GM10266 (cell line): ENCODE data around the gene ABHD10.

Experiments
- DNase-seq: peaks from one replicate; pipeline ENCODE4 v3.0.0; 2012; ENCODE audit errors: extremely low spot score
- CTCF ChIP-seq: IDR thresholded peaks from 2 replicates; pipeline ENCODE4 v1.5.1; 2012; ENCODE audit warnings: mild to moderate bottlenecking, low read depth; ENCODE audit not compliant: control insufficient read depth, insufficient read depth; ENCODE audit errors: missing control alignments

ABHD10 gene

GRCh38 chr3:112001526-112001925 lies 22.7 kb downstream of the ABHD10 start:
- no peak for TF ChIP-seq CTCF
- no peak for DNase-seq

DNA sequence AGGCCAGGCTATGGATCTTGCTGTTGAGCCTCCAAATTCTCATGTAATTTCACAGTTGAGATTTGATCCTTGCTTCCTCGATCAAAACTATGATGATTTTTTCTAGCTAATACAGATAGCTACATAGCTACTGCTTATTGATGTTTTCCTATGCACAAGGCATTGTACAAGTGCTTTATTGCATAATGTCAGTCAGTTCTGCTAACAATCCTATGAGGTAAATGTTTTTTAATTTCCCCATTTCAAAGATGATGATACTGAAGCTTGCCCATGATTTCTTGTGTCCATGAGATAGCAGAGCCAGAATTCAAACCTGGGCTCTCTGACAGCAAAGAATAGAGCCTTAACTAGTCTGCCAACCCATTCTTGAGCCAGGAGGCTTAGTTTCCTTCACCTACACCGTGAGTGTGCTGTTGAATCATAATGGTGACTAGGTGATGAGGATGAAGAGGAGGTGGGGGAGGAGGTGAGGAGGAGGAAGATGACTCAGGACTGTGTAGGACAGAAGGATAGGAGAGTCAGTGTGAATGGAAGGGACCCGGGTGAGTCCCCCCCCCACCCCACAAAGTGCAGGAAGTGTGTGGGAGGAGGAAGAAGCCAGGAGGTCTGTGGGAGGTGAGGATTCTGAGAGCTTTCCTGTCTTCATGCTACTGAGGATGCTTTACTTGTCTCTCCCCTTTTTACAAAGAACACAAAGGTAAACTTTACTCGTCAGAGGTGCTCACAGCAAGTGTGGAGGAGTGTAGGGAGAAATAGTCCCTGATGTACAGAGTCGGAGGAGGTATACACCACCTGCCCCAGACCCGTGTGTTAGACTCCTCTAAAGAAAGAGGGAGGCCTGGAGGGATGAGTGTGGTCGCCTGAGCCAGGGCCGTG lies 23.5 kb downstream of the ABHD10 start:
- no peak for TF ChIP-seq CTCF
- DNase-seq, result no peak

DNA sequence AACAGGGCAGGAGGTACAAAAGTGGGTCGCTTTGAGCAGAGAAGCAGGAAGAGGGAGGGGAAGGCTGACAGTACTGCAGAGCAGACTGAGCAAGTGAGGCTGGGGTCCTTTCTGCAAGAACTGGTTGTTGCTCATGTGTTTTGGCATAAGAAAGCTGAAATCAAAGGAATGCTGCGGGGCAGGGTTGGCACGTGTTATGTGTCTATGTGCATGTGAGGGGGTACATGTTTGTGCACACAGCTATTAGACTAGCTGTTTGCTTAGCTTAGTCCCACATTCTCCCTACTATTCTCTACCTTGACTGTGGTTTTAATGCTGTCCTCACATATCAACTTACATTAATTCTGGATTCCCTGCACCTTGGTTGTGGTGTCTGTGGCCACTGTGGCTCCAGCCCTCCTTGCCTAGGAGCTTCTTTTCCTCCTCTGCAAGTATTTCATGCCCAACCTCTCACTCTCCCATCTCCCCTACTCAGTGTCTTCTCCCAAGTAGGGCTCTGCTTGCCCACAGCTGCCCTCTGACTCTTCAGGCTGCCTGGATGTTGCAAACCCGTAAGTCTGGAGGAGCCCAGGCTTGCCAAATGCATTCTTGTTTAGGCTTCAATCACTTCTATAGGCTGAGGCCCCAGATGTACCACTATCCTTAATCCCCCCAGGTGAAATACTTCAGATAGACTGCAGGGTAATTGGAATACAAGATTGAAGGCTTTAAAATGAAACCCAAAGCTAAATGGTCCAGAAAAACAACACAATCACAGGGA lies 24.7 kb downstream of the ABHD10 start:
- DNase-seq, result no peak
- no peak for TF ChIP-seq CTCF

GRCh38 chr3:112004187-112004586 lies 25.4 kb downstream of the ABHD10 start:
- no peak for DNase-seq
- no peak for TF ChIP-seq CTCF

DNA sequence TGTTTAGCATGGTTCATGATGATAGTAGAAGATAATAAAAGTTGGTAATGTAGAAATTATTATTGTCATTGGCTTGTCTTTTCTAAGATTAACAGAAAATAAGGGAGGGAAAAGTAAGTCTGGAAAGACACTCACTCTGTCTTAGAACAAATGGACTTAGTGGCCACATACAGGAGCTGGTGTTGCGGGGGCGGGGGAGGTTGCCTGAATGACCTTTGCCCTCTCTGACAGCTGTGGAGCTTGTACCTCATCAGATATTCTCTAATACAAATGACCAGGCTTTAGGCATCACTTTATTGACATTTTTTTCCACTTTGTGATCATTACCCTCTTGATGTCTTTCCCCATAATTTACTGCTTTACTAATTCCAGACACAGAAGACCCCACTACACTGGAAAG lies 25.8 kb downstream of the ABHD10 start:
- no peak for DNase-seq
- TF ChIP-seq CTCF, result no peak

- no peak for TF ChIP-seq CTCF
- DNase-seq, result no peak
These were observed 26.4 kb downstream of the ABHD10 start for GRCh38 chr3:112005091-112005672.
